GM23338 (cell line): Measurements from ENCODE around the gene PEPD.

Source experiments
- CTCF ChIP-seq, 2 experiments: fragments of 200-600 bp in 1 of 2; sonication (generic) in 1 of 2; conservative IDR thresholded peaks; 2 replicates each; pipeline versions ENCODE4 v1.5.1 to v1.6.1; 2016 to 2017; ENCODE audit warnings: antibody characterized with exemption in 2 of 2, low read depth in 2 of 2, mild to moderate bottlenecking in 2 of 2, moderate library complexity in 1 of 2
- EZH2 ChIP-seq: fragments of 200-600 bp; sonication (generic); IDR thresholded peaks from one replicate; pipeline ENCODE4 v1.8.0; 2017; ENCODE audit warnings: antibody characterized with exemption, mild to moderate bottlenecking, low read depth; ENCODE audit not compliant: unreplicated experiment
- EZH2phosphoT487 ChIP-seq: fragments of 200-600 bp; sonication (generic); IDR thresholded peaks from one replicate; pipeline ENCODE4 v1.8.1; 2018; ENCODE audit warnings: antibody characterized with exemption; ENCODE audit not compliant: unreplicated experiment
- POLR2AphosphoS5 ChIP-seq: IDR thresholded peaks from 2 replicates; pipeline ENCODE4 v1.6.1; 2016; ENCODE audit warnings: antibody characterized with exemption, low read depth
- REST ChIP-seq: IDR thresholded peaks from one replicate; pipeline ENCODE4 v1.6.1; 2018; ENCODE audit warnings: antibody characterized with exemption; ENCODE audit not compliant: unreplicated experiment
- STAT1 ChIP-seq: IDR thresholded peaks from one replicate; pipeline ENCODE4 v1.6.1; 2016; ENCODE audit warnings: antibody characterized with exemption; ENCODE audit not compliant: unreplicated experiment
- ZNF331 ChIP-seq: fragments of 250-450 bp; sonication (Bioruptor Pico); IDR thresholded peaks from 2 replicates; pipeline ENCODE4 v1.5.0; 2020; ENCODE audit warnings: low read depth, mild to moderate bottlenecking, moderate library complexity

- TF ChIP-seq EZH2phosphoT487 (no peak), POLR2AphosphoS5 (no peak), CTCF (conservative IDR thresholded peaks at IDR 0.05; ENCODE audit: low read depth in 2 of 2) (no peak), EZH2 (no peak), ZNF331 (CRISPR knock-in tag) (no peak), STAT1 (no peak), REST (no peak)
These were observed 139.6 kb downstream of the PEPD start for GRCh38 chr19:33382006-33382405.
